HepG2 (cell line): ENCODE data around the gene TSNAX. TPM values are rescaled to one million over a fixed set of nuclear protein-coding genes. Genes with fewer than 3 reads are reported as not detected.

ENCODE experiments used
- ATAC-seq: fragments of 200-7000 bp; cut with Tn5 transposase; 3 replicates; pipeline ENCODE4 v1.9.1; 2020; ENCODE audit warnings: mild to moderate bottlenecking, moderate library complexity
- BruUV-seq: library from RNA; stranded (reverse); fragments of 400-500 nt; replicated peaks from 2 replicates; lab custom pipeline; 2021; lab: Mats Ljungman, UMichigan
- CTCF ChIA-PET: fragments of 300-600 bp; formaldehyde crosslinking; extraction: SDS; loops from one replicate; lab custom pipeline; 2021; ENCODE audit warnings: low total read pairs, inconsistent platforms, low intra/inter-chr PET ratio; lab: Yijun Ruan, JAX
- POLR2A ChIA-PET: fragments of 350-600 bp; sonication (Branson Sonifier 250); formaldehyde crosslinking; loops from one replicate; lab custom pipeline; 2020; ENCODE audit warnings: antibody characterized with exemption, inconsistent platforms; lab: Yijun Ruan, JAX
- DNase-seq: peaks from one replicate; pipeline ENCODE4 v3.0.0-alpha.2; 2015; ENCODE audit warnings: low spot score
- FAIRE-seq: peaks from 3 replicates; lab custom pipeline; 2011; peaks lifted over from hg19 to GRCh38; lab: Jason Lieb, UNC
- H2AFZ ChIP-seq: one replicate; pipeline ENCODE4 v1.6.1; 2011; ENCODE audit warnings: low read length, inconsistent platforms
- H3K27ac ChIP-seq: fragments of 300-600 bp; 3 replicates; pipeline ENCODE4 v1.8.0; 2011; ENCODE audit warnings: mixed run types, mild to moderate bottlenecking, mixed read lengths, low read length, inconsistent platforms; ENCODE audit not compliant: insufficient read depth; ENCODE audit errors: extremely low read length
- H3K27me3 ChIP-seq, 2 experiments: fragments of 200-600 bp in 1 of 2; 2 replicates in 1 of 2; 3 replicates in 1 of 2; pipeline versions ENCODE4 v1.6.0 to v1.8.0; 2011; ENCODE audit warnings: low read length in 2 of 2, mild to moderate bottlenecking in 2 of 2, moderate library complexity in 2 of 2, inconsistent platforms in 1 of 2; ENCODE audit not compliant: insufficient read depth in 2 of 2, control insufficient read depth in 1 of 2
- H3K36me3 ChIP-seq, 2 experiments: fragments of 200-600 bp in 1 of 2; replicated peaks in 1 of 2; 2 replicates in 1 of 2; 3 replicates in 1 of 2; pipeline versions ENCODE4 v1.5.1 to v1.8.0; 2011; ENCODE audit warnings: low read length in 2 of 2, inconsistent platforms in 1 of 2; ENCODE audit not compliant: insufficient read depth in 2 of 2, control insufficient read depth in 1 of 2
- H3K4me1 ChIP-seq: 2 replicates; pipeline ENCODE4 v1.5.1; 2012; ENCODE audit warnings: low read length, inconsistent platforms; ENCODE audit not compliant: insufficient read depth
- H3K4me2 ChIP-seq: 2 replicates; pipeline ENCODE4 v1.6.0; 2011; ENCODE audit warnings: low read depth, low read length, inconsistent platforms
- H3K4me3 ChIP-seq, 3 experiments: fragments of 200-600 bp in 1 of 3; sonication (generic), shearing (Covaris generic) in 1 of 3; replicated peaks in 1 of 3; 2 replicates each; pipeline ENCODE4 v1.5.1; 2011 to 2016; ENCODE audit warnings: low read length in 3 of 3, inconsistent platforms in 2 of 3, low read depth in 2 of 3, mild to moderate bottlenecking in 2 of 3, control low read depth in 1 of 3, mixed read lengths in 1 of 3; ENCODE audit not compliant: insufficient read depth in 1 of 3
- H3K79me2 ChIP-seq: one replicate; pipeline ENCODE4 v1.6.1; 2011; ENCODE audit warnings: low read length, inconsistent platforms; ENCODE audit not compliant: insufficient read depth
- H3K9ac ChIP-seq: 2 replicates; pipeline ENCODE4 v1.6.0; 2011; ENCODE audit warnings: mild to moderate bottlenecking, low read depth, low read length, inconsistent platforms; ENCODE audit not compliant: insufficient read depth
- H3K9me3 ChIP-seq: 2 replicates; pipeline ENCODE4 v1.5.1; 2012; ENCODE audit warnings: mild to moderate bottlenecking, low read length
- H4K20me1 ChIP-seq: 2 replicates; pipeline ENCODE4 v1.6.0; 2011; ENCODE audit warnings: inconsistent platforms, mild to moderate bottlenecking, low read length, moderate library complexity; ENCODE audit not compliant: insufficient read depth
- ATF4 ChIP-seq, 2 experiments: fragments of 450-650 bp in 1 of 2; sonication (generic) in 1 of 2; formaldehyde crosslinking; IDR thresholded peaks; 2 replicates each; pipeline versions ENCODE4 v1.5.0 to v1.8.0; 2020 to 2022; ENCODE audit warnings: mild to moderate bottlenecking in 1 of 2, missing genetic modification reagents in 1 of 2
- BRD4 ChIP-seq: sonication (generic); formaldehyde crosslinking; IDR thresholded peaks from 2 replicates; pipeline ENCODE4 v1.4.0; 2020; ENCODE audit warnings: missing genetic modification reagents
- CREM ChIP-seq, 2 experiments: sonication (generic) in 1 of 2; formaldehyde crosslinking in 1 of 2; IDR thresholded peaks; 2 replicates each; pipeline versions ENCODE4 v1.4.0 to v1.6.1; 2016 to 2020; ENCODE audit warnings: antibody characterized with exemption in 1 of 2, mild to moderate bottlenecking in 1 of 2, missing genetic modification reagents in 1 of 2
- HNF1B ChIP-seq: sonication (generic); formaldehyde crosslinking; IDR thresholded peaks from 2 replicates; pipeline ENCODE4 v1.5.1; 2020; ENCODE audit warnings: mild to moderate bottlenecking, moderate library complexity, missing genetic modification reagents
- LCORL ChIP-seq, 2 experiments: fragments of 450-650 bp in 1 of 2; sonication (generic) in 1 of 2; formaldehyde crosslinking in 1 of 2; IDR thresholded peaks; 2 replicates each; pipeline versions ENCODE4 v1.5.0 to v1.6.1; 2017 to 2020; ENCODE audit warnings: antibody characterized with exemption in 1 of 2, missing genetic modification reagents in 1 of 2
- RAD21 ChIP-seq: fragments of 450-650 bp; formaldehyde crosslinking; IDR thresholded peaks from 2 replicates; pipeline ENCODE4 v1.5.0; 2020; ENCODE audit warnings: mild to moderate bottlenecking
- RFXAP ChIP-seq: sonication (generic); formaldehyde crosslinking; IDR thresholded peaks from 2 replicates; pipeline ENCODE4 v1.4.0; 2020; ENCODE audit warnings: missing genetic modification reagents, borderline replicate concordance
- ZFP90 ChIP-seq: sonication (generic); formaldehyde crosslinking; IDR thresholded peaks from 2 replicates; pipeline ENCODE4 v1.8.0; 2022; ENCODE audit warnings: missing genetic modification reagents, mild to moderate bottlenecking, inconsistent platforms, borderline replicate concordance
- ZNF510 ChIP-seq: sonication (generic); formaldehyde crosslinking; IDR thresholded peaks from 2 replicates; pipeline ENCODE4 v1.4.0; 2020; ENCODE audit warnings: low read depth, mild to moderate bottlenecking, missing genetic modification reagents
- ZNF773 ChIP-seq: sonication (generic); formaldehyde crosslinking; IDR thresholded peaks from 2 replicates; pipeline ENCODE4 v1.4.0; 2020; ENCODE audit warnings: missing genetic modification reagents, borderline replicate concordance
- WGBS: methylation state at CpG from one replicate; pipeline ENCODE4 v1.1.6; 2017; ENCODE audit warnings: low lambda C conversion rate; 5-methylcytosine and 5-hydroxymethylcytosine counted together
- in situ Hi-C: cut with HindIII; loops from 2 replicates; pipeline ENCODE4 v1.10.0; 2017; ENCODE audit warnings: low pct_unique_long_range_greater_than_20kb; ENCODE audit not compliant: extremely low pct_ligation_motif_present
- intact Hi-C: fragments of 100-400 bp; cut with micrococcal nuclease; formaldehyde crosslinking; loops from one replicate; pipeline ENCODE4 v1.10.0; 2022; ENCODE audit not compliant: unreplicated experiment
- polyA plus RNA-seq, 8 experiments: library from polyadenylated mRNA; depleted of rRNA in 3 of 8; stranded (reverse) in 7 of 8; unstranded in 1 of 8; fragments of >200 nt; fragmentation: Illumina TruSeq in 4 of 8; extraction: Trizol in 4 of 8; gene quantifications; 2 replicates each; pipeline versions ENCODE4 v1.2.1 to v1.2.3, GENCODE V29; 2011 to 2016; ENCODE audit warnings: low read depth in 4 of 8, missing spikeins in 1 of 8, mixed read lengths in 1 of 8; ENCODE audit not compliant: insufficient read depth in 1 of 8
- total RNA-seq, 5 experiments: library from RNA; depleted of rRNA; stranded (reverse); fragments of >200 nt; fragmentation: Illumina TruSeq; extraction: Trizol; gene quantifications; 2 replicates each; pipeline ENCODE4 v1.2.3, GENCODE V29; 2016; ENCODE audit warnings: low read depth in 1 of 5
- TF ChIP-seq, protein P1 (sequence below): sonication (generic); formaldehyde crosslinking; IDR thresholded peaks from 2 replicates; pipeline ENCODE4 v1.8.0; 2022; ENCODE audit warnings: mild to moderate bottlenecking, missing genetic modification reagents, moderate library complexity
- TF ChIP-seq, protein P2 (sequence below): sonication (generic); formaldehyde crosslinking; IDR thresholded peaks from 2 replicates; pipeline ENCODE4 v1.4.0; 2020; ENCODE audit warnings: missing genetic modification reagents, mild to moderate bottlenecking, borderline replicate concordance
- TF ChIP-seq, protein P3 (sequence below): sonication (generic); formaldehyde crosslinking; IDR thresholded peaks from 2 replicates; pipeline ENCODE4 v1.8.1; 2023; ENCODE audit warnings: missing genetic modification reagents, inconsistent platforms, borderline replicate concordance

TSNAX gene
- total and polyA plus RNA-seq, 2 of the 13 experiments (the other 11 are each of a cell fraction or from before 2014, with no cell fraction given): 13.2 to 46.2 TPM

DNA sequence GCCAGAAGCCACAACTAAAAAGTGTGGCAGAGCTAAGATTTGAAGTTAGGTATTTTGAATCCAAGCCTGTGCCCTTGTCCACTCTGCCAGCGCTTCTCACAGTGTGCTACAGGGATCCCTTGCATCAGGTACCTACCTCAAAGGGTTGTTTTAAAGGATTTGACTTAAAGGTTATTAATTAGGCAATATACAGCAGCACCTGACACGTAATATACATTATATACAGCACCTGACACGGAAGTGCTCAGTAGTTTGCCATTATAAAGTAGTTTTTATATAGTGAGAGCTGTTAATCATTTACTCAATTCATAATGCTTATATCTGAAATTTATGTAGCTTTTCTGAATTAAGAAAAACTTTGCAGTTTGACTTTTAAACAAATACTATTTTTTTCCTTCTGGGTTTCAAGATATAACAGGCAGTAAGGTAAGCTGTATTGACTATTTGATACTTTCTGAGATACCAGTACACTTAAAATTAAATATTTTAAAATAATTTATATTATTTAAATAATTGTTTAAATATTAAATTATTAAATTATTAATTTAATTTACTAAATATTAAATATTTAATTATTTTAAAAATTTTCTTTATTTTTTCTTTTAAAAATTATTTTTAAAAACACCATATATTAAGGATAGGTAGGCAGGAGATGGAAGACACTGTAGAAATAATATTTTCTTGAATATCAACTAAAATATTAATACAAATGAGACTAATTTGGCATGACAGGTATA is 33.3 kb downstream of the TSNAX start:
- Histone ChIP-seq H3K27ac (no peak overlapping the region), H3K4me1 (no peaks in the 10 kb centered on the region), H2AFZ (no peak overlapping the region), H4K20me1 (no peaks in the 10 kb centered on the region), H3K4me3 (no peak overlapping the region), H3K4me2 (no peak overlapping the region), H3K9me3 (no peaks in the 10 kb centered on the region), H3K27me3 (no peaks in the 10 kb centered on the region), H3K36me3 (peaks cover 1 to 7% of the 10 kb centered on the region in 2 experiments), H3K79me2 (peaks cover 8% of the 10 kb centered on the region), H3K9ac (no peak overlapping the region)
- BruUV-seq: no TSS peak
- intact Hi-C loops (no loop called here), in situ Hi-C loops (no loop called here)
- CTCF ChIA-PET: no interaction called here
- FAIRE-seq (no peak), ATAC-seq (no peak), DNase-seq (no peak)
- WGBS: 100% methylated on average over 3 of the region's 3 CpGs
- POLR2A ChIA-PET: no interaction called here
- TF ChIP-seq CREM (IDR thresholded peaks at IDR 0.05) (no peak), CREM (CRISPR knock-in tag; IDR thresholded peaks at IDR 0.05) (no peak), LCORL (IDR thresholded peaks at IDR 0.05) (no peak), LCORL (CRISPR knock-in tag; IDR thresholded peaks at IDR 0.05) (no peak), ZFP90 (CRISPR knock-in tag) (no peak), HNF1B (CRISPR knock-in tag) (no peak), ZNF773 (CRISPR knock-in tag) (no peak), BRD4 (CRISPR knock-in tag) (no peak), ATF4 (CRISPR knock-in tag; IDR thresholded peaks at IDR 0.05) (no peak), RAD21 (no peak), RFXAP (CRISPR knock-in tag) (no peak), ZNF510 (CRISPR knock-in tag) (no peak)
- TF ChIP-seq, protein P1, sequence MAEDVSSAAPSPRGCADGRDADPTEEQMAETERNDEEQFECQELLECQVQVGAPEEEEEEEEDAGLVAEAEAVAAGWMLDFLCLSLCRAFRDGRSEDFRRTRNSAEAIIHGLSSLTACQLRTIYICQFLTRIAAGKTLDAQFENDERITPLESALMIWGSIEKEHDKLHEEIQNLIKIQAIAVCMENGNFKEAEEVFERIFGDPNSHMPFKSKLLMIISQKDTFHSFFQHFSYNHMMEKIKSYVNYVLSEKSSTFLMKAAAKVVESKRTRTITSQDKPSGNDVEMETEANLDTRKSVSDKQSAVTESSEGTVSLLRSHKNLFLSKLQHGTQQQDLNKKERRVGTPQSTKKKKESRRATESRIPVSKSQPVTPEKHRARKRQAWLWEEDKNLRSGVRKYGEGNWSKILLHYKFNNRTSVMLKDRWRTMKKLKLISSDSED (CRISPR knock-in tag): no peak
- TF ChIP-seq, protein P2, sequence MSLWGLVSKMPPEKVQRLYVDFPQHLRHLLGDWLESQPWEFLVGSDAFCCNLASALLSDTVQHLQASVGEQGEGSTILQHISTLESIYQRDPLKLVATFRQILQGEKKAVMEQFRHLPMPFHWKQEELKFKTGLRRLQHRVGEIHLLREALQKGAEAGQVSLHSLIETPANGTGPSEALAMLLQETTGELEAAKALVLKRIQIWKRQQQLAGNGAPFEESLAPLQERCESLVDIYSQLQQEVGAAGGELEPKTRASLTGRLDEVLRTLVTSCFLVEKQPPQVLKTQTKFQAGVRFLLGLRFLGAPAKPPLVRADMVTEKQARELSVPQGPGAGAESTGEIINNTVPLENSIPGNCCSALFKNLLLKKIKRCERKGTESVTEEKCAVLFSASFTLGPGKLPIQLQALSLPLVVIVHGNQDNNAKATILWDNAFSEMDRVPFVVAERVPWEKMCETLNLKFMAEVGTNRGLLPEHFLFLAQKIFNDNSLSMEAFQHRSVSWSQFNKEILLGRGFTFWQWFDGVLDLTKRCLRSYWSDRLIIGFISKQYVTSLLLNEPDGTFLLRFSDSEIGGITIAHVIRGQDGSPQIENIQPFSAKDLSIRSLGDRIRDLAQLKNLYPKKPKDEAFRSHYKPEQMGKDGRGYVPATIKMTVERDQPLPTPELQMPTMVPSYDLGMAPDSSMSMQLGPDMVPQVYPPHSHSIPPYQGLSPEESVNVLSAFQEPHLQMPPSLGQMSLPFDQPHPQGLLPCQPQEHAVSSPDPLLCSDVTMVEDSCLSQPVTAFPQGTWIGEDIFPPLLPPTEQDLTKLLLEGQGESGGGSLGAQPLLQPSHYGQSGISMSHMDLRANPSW (CRISPR knock-in tag): no peak
- TF ChIP-seq, protein P3, sequence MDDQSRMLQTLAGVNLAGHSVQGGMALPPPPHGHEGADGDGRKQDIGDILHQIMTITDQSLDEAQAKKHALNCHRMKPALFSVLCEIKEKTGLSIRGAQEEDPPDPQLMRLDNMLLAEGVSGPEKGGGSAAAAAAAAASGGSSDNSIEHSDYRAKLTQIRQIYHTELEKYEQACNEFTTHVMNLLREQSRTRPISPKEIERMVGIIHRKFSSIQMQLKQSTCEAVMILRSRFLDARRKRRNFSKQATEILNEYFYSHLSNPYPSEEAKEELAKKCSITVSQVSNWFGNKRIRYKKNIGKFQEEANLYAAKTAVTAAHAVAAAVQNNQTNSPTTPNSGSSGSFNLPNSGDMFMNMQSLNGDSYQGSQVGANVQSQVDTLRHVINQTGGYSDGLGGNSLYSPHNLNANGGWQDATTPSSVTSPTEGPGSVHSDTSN: no peak
